ENCODE data around the gene PUDP.
"Not testable (repeated sequence)": the region's sequence is repeated elsewhere in the genome, so short reads cannot be mapped to it uniquely, and the experiment has no call there.

The PUDP gene

GRCh38 chrX:7147978-7148854, at the start of gene PUDP:
Gene PUDP (minus strand): TSS chrX:7148153. CDS start chrX:7148113, 40 bp downstream.
- peak; percentile 52 to 65 for DNase-seq (ENCODE audit: low read depth in 2 of 2)

DNA sequence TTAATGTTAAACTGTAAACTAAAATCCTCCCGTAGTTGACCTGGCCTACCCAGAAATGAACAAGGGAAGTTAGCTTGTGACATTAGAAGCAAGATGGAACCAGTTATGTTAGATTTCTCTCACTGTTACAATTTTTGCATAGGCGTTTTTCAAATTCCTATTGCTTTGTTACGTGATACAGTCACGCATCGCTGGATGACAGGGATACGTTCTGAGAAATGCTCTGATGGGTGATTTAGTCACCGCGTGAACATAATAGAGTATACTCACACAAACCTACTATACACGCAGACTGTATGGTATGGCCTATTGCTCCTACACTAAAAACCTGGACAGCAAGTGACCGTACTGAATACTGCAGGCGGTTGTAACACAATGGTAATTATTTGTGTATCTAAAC, 46.7 kb upstream of the PUDP start:
- DNase-seq (ENCODE audit: low read depth in 2 of 2), result no peak

DNA sequence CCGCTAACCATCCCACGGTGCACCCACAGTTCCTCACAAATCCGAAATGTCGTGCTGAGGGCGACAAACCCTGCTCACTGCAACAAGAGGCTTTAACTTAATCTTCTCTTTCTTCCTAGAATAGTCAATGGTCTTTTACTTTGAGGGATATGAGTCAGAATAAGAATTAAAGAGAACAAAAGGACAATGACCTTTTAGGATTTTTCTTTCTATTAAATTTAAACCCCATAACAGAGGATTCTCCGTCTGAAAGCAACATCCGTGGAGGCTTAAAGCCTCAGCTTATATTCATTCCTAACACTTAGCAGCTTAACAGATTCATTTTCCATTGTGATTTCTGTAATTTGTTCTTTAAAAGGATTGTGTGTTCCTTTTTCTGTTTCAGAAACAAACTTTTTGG, 44.9 kb upstream of the PUDP start:
- no peak for DNase-seq (ENCODE audit: low read depth in 2 of 2)

- DNase-seq (ENCODE audit: low read depth in 2 of 2), result no peak
These were observed 43.7 kb upstream of the PUDP start for GRCh38 chrX:7191681-7192110.

GRCh38 chrX:7190157-7190556, 42.2 kb upstream of the PUDP start:
- DNase-seq (ENCODE audit: low read depth in 2 of 2), result no peak

GRCh38 chrX:7188672-7189071, 40.7 kb upstream of the PUDP start:
- no peak for DNase-seq (ENCODE audit: low read depth in 2 of 2)

DNA sequence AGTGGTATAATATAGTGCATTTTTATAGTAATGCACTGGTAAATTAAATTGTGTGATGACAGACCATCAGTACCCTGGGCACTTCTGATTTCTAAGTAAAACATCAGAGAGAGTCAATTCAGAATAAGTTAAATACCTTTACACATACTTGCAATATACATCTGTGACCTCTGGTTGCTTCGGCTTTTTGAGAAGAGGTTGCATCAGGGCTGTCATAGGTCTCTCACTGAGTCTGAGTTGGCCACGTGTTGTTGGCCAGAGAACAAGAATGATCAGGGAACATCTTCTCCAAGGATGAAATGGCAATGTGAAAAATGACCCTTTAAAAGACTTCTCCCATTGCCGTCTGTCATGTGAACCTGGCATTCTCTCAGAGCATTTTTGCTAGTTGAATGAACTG, 36.9 kb upstream of the PUDP start:
- no peak for DNase-seq (ENCODE audit: low read depth in 2 of 2)

DNA sequence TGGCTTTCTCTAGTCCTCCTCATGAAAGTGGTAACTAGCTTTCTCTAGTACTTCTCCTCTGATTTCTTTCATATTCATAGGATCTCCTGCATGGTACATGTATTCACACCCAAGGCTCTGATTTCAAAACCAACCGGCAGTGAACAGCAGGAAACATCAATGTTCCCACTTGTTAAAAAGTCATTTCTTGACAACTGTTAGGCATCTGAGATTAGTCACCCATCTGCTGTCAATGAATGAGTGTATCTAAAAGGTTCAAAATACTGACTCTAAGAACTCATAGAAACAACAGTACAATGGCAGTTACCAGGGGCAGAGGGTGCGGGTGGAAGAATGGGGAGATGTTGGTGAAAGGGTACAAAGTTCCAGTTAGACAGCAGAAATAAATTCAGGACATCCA, 31.5 kb upstream of the PUDP start:
- no peak for DNase-seq (ENCODE audit: low read depth in 2 of 2)

DNA sequence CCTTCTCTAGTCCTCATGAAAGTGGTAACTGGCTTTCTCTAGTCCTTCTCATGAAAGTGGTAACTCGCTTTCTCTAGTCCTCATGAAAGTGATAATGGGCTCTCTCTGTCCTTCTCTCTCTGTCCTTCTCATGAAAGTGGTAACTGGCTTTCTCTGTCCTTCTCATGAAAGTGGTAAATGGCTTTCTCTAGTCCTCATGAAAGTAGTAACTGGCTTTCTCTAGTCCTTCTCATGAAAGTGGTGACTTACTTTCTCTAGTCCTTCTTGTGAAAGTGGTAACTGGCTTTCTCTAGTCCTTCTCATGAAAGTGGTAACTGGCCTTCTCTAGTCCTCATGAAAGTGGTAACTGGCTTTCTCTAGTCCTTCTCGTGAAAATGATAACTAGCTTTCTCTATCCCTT, 30.9 kb upstream of the PUDP start:
- not testable (repeated sequence) for DNase-seq (ENCODE audit: low read depth in 2 of 2)

GRCh38 chrX:7170898-7171297, 22.9 kb upstream of the PUDP start:
- peak in 1 of 2 experiments; percentile 2 for DNase-seq (ENCODE audit: low read depth in 2 of 2)

DNA sequence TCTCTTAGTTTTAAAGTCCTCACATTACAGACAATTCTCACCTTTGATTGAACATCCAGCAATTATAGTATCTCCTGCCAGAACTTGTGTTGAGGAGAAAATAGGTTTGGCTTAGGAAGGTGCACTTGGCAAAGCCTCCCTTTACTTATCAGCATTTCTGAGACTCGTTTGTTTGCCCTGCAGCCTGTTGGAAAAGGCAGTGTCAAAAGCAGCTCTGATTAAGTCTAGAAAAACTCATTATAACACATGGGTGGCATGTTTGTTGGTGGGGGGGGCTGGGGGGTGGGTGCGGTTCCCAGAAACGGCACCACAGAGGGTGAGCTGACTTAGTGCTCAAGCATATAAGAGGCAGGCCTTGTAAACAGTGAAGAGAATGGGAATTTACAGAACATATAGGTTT, 21.7 kb upstream of the PUDP start:
- no peak for DNase-seq (ENCODE audit: low read depth in 2 of 2)

DNA sequence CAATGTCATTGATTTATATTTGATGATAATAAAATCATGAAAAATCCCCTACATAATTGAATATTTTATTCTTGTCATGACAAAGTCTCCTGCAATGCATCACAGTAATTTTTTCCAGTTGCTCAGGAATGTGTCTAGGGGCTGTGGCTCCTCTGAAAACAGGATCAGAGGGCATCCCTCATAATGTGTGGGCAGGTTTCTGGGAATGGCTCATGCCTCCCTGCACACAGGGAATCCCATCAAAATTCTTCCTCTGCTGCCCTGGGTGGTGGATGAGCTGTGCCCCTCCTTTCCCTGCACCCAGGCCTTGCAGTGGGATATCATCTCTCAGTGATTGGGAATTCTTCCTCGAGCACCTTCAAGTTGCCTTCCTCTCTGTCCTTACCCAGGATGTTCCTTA, 20.4 kb upstream of the PUDP start:
- no peak for DNase-seq (ENCODE audit: low read depth in 2 of 2)

- no peak for DNase-seq (ENCODE audit: low read depth in 2 of 2)
These were observed 16.2 kb upstream of the PUDP start for GRCh38 chrX:7164174-7164573.

DNA sequence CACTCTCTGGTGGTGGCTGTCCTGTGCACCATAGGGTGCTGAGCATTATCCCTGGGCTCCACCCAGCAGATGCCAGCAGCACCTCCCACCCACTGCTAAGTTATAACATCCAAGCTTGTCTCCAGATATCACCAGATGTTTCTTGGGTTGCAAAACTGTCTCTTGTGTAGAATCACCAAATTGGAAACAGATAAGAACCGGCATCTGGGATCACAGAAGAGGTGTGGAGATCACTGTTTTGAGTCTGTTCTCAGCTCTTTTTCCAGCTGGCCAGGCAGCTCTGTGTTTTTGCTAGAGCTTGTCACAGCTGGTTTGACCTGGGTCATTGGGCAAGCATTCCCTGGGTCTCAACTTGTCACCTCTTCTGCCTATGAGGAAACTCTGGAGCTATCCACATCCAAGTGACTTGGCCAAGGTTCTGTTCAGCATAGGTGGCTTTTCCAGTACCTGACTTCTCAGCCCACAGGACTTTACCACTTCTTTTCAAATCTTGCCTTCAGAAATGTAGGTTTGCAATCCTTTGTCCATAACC, 15.3 kb upstream of the PUDP start:
- no peak for DNase-seq (ENCODE audit: low read depth in 2 of 2)

- DNase-seq (ENCODE audit: low read depth in 2 of 2), result no peak
These were observed 11.4 kb upstream of the PUDP start for GRCh38 chrX:7159149-7159861.

- DNase-seq (ENCODE audit: low read depth in 2 of 2), result no peak
These were observed 10.6 kb upstream of the PUDP start for GRCh38 chrX:7158468-7158990.

GRCh38 chrX:7156879-7157278, 8.9 kb upstream of the PUDP start:
- no peak for DNase-seq (ENCODE audit: low read depth in 2 of 2)

DNA sequence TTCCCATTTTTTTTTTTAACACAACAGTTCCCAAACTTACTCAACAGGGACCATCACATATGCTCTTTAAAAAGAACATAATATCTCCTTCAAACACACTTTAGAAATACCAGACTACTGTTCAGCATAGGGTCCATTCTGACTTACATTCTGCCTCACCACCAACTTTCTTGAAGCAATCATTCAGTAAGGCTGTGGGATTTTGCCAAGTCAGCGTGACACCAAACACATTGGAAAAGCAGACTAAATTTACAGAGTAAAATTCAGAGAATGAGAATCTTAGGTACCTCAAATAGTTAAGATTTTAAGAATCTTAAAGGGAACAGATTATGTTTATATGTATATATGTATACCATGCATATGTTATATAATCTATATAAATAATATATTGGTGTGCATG, 7.2 kb upstream of the PUDP start:
- DNase-seq (ENCODE audit: low read depth in 2 of 2), result no peak

DNA sequence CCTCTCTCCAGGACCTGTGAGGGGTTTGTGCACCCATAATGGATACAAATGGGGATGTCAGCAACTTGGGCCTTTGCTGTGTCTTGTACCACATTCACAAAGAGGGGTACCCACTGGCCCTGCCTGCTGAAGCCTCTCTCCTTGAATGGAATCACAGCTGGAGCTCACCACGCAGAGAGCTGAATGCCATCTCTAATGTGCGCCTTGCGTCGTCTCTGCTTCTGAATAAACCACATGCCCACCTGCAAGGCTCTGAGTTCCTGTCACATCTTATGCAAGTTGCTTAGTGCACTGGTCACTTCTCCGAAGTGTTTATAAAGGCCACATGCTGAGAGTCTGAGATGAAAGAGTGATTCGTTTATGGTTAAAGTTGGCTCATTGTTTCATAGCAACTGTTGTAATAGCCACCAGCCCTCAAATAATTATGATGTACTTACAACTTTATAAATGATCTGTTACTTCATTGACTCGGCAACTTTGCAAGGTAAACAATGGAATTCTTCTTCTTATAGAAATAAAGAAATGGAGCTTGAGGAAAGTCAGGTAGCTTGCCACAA, 6.2 kb upstream of the PUDP start:
- DNase-seq (ENCODE audit: low read depth in 2 of 2), result no peak

DNA sequence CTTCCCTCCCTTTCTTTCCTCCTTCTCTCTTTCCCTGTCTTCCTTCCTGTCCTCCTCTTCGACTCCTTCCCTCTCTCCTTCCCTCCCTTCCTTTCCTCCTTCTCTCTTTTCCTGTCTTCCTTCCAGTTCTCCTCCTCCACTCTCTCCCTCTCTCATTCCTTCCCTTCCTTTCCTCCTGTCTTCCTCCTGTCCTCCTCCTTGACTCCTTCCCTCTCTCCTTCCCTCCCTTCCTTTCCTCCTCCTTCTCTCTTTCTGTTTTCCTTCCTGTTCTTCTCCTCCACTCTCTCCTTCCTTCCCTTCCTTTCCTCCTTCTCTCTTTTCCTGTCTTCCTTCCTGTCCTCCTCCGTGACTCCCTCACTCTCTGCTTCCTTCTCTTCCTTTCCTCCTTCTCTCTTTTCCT, 5.3 kb upstream of the PUDP start:
- no peak for DNase-seq (ENCODE audit: low read depth in 2 of 2)

DNA sequence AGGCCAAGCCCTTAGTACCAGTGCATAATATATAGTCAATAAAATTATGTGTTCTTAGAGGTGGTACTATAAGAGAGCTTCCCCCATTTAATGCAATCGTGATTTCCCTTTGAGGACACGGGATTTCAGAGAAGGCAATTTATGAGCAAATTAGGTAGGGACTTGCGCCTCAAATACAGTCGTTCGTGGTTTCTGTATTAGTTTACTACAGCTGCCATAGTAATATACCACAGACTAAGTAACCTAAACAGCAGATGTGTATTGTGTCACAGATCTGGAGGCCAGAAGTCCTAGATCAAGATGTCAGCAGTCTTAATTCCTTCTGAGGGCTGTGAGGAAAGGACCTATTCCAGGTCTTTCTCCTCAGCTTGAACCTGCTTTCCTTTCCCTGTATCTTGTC, 1.5 kb upstream of the PUDP start:
- no peak for DNase-seq (ENCODE audit: low read depth in 2 of 2)

DNA sequence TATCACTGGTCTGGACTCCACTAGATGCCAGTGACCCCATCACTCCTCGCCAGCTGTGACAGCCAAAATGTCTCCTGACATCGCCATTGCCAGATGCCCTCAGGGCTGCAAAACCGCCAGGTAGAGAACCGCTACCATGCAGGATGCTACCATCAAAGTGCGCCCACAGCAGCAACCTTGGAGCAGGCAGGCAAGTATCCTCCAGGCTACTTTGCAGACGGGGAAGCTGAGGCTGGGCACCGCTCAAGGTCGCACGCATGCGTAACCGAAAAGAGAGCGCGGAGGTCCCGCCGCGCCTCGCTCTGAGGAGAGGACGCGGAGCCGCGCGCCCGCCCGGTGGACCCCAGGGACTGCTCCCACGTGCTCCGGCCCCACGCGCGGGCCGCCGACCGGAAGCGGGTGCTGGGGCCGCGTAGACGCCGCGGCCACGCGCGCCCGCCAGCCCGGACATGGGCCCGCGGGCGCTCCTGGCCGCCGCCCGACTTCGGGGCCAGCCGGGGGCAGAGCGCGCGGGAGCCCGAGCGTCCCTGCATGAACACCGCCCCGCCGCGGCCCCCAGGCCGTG, 458 bp downstream of the PUDP start, which contains the start of gene STS:
Gene STS (plus strand): TSS at position 300 of the 565 bp plus-strand sequence. CDS start 105,488 bp downstream, outside the sequence.
- DNase-seq (ENCODE audit: low read depth in 2 of 2), result peak; percentile 11 to 13
